ENCODE data around the gene JMJD1C. TPM values are rescaled to one million over a fixed set of nuclear protein-coding genes. Genes with fewer than 3 reads are reported as not detected.

The JMJD1C gene
- total and polyA plus RNA-seq, 2 donors, result 27.8 to 273 TPM

DNA sequence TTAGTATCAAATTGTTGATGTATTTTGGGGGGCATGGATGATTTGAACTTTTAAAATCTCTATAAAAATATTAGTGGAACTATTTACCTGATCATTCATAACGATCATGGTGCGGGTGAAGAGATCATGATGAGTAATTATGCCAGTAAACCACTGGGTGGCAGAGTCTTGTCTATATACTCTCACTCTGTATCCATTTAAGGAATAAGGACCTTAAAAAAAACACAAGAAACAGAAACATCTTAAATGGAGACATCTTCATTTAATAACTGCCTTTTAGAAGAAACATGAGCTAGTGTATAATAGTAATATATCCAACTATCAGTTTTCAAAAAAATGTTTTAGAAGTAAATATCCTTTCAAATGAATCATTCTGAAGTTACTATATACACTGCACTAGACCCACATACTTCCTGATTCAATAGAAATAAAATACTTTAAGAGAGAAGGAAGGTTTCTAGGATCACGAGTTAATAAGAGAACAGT lies 248.6 kb downstream of the JMJD1C start:
- Histone ChIP-seq H3K36me3 (ENCODE audit: insufficient read depth) (peaks cover 4% of the 10 kb centered on the region), H3K4me3 (ENCODE audit: low read depth, low read length) (no peak overlapping the region), H3K27ac (ENCODE audit: low read depth) (no peak overlapping the region), H3K4me1 (ENCODE audit: insufficient read depth) (no peaks in the 10 kb centered on the region)
- no peak for DNase-seq (ENCODE audit: extremely low spot score)
- 16% methylated on average over 3 of the region's 3 CpGs for WGBS

- no peak for DNase-seq (ENCODE audit: extremely low spot score)
- peaks cover 4% of the 10 kb centered on the region for H3K36me3 ChIP-seq (ENCODE audit: insufficient read depth)
- no peak overlapping the region for H3K27ac ChIP-seq (ENCODE audit: low read depth)
- no peaks in the 10 kb centered on the region for H3K4me1 ChIP-seq (ENCODE audit: insufficient read depth)
- WGBS, result 58% methylated on average over 2 of the region's 2 CpGs
- no peak overlapping the region for H3K4me3 ChIP-seq (ENCODE audit: low read depth, low read length)
Measured at GRCh38 chr10:63214571-63214970, 251.2 kb downstream of the JMJD1C start.

DNA sequence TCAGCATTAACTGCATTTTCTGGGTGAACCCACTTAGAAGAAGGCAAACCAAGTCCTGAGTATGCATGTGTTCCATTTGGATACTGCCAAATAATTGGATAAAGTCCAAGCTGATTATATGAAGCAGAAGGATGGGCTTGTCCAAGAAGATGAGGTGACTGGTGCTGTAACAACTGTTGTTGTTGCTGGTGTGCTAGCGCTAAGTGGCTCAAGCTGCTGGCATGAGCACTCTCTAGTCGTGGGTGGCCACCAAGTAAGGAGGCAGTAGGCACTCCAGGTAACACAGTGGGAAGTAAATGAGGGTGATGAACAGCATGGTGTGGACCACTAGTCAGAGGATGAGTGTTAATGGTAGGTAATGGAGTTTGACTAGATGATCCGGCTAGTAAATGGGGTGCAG lies 252.3 kb downstream of the JMJD1C start:
- Histone ChIP-seq H3K4me1 (ENCODE audit: insufficient read depth) (no peaks in the 10 kb centered on the region), H3K27ac (ENCODE audit: low read depth) (no peak overlapping the region), H3K36me3 (ENCODE audit: insufficient read depth) (peaks cover 4% of the 10 kb centered on the region), H3K4me3 (ENCODE audit: low read depth, low read length) (no peak overlapping the region)
- no peak for DNase-seq (ENCODE audit: extremely low spot score)
- 88% methylated on average over 3 of the region's 3 CpGs for WGBS

DNA sequence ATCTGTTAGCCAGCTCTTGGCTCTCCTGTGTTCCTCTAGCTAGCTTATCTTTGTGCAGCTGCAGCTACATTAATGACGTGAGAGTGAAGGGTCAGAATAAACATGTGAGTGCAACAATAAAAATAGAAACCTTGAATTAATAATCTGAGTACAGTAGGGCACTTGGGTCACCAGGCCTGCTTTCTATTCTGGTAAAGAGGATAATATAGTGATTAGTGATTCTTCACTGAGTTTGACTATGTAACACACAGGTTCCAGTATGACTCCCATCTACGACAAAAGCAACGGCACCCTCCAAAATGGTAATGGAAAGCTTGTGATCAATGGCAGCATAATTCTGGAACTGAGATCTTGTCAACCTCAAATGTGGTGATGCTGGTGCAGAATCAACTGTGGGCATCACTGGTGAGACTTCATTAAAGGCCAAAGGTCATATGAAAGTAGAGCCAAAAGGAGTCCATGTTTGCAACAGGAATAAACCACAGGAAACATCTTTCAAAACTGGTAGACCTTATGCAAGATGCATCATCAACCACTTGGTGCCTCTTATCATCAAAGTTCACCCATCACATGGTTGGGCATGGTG lies 255.1 kb downstream of the JMJD1C start:
- H3K4me3 ChIP-seq (ENCODE audit: low read depth, low read length), result no peak overlapping the region
- no peaks in the 10 kb centered on the region for H3K4me1 ChIP-seq (ENCODE audit: insufficient read depth)
- H3K27ac ChIP-seq (ENCODE audit: low read depth), result no peak overlapping the region
- DNase-seq (ENCODE audit: extremely low spot score), result no peak
- 60% methylated on average over 3 of the region's 3 CpGs for WGBS
- peaks cover 8% of the 10 kb centered on the region for H3K36me3 ChIP-seq (ENCODE audit: insufficient read depth)

DNA sequence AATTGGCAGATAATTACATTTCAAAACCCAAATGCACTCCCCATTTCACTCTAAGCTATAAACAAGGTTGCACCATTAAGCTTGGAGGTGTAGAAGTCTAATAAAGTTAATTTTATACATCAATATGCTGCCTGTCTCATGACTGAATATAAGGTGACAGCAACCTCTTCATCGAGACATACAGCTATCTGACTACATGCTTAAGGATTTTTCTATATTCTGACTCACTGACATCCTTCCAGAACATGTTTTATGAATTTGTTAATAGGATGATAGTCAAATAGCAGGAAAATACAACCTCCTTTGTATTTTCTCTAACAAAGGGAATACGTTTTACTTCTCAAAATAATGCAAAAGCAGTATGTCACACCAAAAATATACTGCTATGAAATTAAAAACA lies 256.1 kb downstream of the JMJD1C start:
- Histone ChIP-seq H3K4me1 (ENCODE audit: insufficient read depth) (no peaks in the 10 kb centered on the region), H3K36me3 (ENCODE audit: insufficient read depth) (peaks cover 8% of the 10 kb centered on the region), H3K27ac (ENCODE audit: low read depth) (no peak overlapping the region), H3K4me3 (ENCODE audit: low read depth, low read length) (no peak overlapping the region)
- WGBS, result 93% methylated on average over 2 of the region's 2 CpGs
- DNase-seq (ENCODE audit: extremely low spot score), result no peak

DNA sequence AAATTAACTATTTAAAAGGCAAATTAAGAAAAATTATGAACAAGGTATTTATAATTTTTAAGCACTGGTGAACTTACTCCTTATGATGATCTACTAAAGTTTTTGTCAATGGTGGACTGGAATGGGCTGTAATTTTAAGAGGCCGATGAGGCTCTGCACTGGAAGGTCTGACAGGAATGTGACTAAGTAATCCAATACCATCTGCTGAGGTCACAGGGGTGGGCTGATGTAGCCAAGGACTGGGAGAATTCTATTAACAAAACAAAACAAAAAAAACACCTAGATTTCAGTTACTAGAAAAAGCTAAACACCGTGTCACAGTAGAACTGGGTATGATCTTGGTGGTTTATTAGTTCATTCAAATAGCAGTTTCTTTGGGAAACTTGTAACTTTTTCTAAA lies 256.8 kb downstream of the JMJD1C start:
- Histone ChIP-seq H3K36me3 (ENCODE audit: insufficient read depth) (peaks cover 4% of the 10 kb centered on the region), H3K27ac (ENCODE audit: low read depth) (no peak overlapping the region), H3K4me3 (ENCODE audit: low read depth, low read length) (no peak overlapping the region), H3K4me1 (ENCODE audit: insufficient read depth) (no peaks in the 10 kb centered on the region)
- no peak for DNase-seq (ENCODE audit: extremely low spot score)
- WGBS, result 61% methylated on average over 2 of the region's 2 CpGs

- DNase-seq (ENCODE audit: extremely low spot score), result peak; percentile 58
- H3K36me3 ChIP-seq (ENCODE audit: insufficient read depth), result peaks cover 4% of the 10 kb centered on the region
- H3K27ac ChIP-seq (ENCODE audit: low read depth), result no peak overlapping the region
- 24% methylated on average over 7 of the region's 7 CpGs for WGBS
- no peaks in the 10 kb centered on the region for H3K4me1 ChIP-seq (ENCODE audit: insufficient read depth)
- no peak overlapping the region for H3K4me3 ChIP-seq (ENCODE audit: low read depth, low read length)
Measured at GRCh38 chr10:63206997-63207811, 258.6 kb downstream of the JMJD1C start.

- Histone ChIP-seq H3K4me3 (ENCODE audit: low read depth, low read length) (no peak overlapping the region), H3K36me3 (ENCODE audit: insufficient read depth) (peaks cover 4% of the 10 kb centered on the region), H3K4me1 (ENCODE audit: insufficient read depth) (no peaks in the 10 kb centered on the region), H3K27ac (ENCODE audit: low read depth) (no peak overlapping the region)
- DNase-seq (ENCODE audit: extremely low spot score), result no peak
Measured at GRCh38 chr10:63206576-63206975, 259.2 kb downstream of the JMJD1C start.

GRCh38 chr10:63205421-63205820 lies 260.4 kb downstream of the JMJD1C start:
- DNase-seq (ENCODE audit: extremely low spot score), result no peak
- H3K36me3 ChIP-seq (ENCODE audit: insufficient read depth), result peaks cover 4% of the 10 kb centered on the region
- no peaks in the 10 kb centered on the region for H3K4me1 ChIP-seq (ENCODE audit: insufficient read depth)
- no peak overlapping the region for H3K4me3 ChIP-seq (ENCODE audit: low read depth, low read length)
- no peak overlapping the region for H3K27ac ChIP-seq (ENCODE audit: low read depth)
- WGBS, result 86% methylated on average over 4 of the region's 4 CpGs

- WGBS, result 87% methylated on average over 4 of the region's 4 CpGs
- Histone ChIP-seq H3K27ac (ENCODE audit: low read depth) (no peak overlapping the region), H3K4me3 (ENCODE audit: low read depth, low read length) (no peak overlapping the region), H3K36me3 (ENCODE audit: insufficient read depth) (peaks cover 4% of the 10 kb centered on the region), H3K4me1 (ENCODE audit: insufficient read depth) (no peaks in the 10 kb centered on the region)
- no peak for DNase-seq (ENCODE audit: extremely low spot score)
Measured at GRCh38 chr10:63204667-63205391, 260.9 kb downstream of the JMJD1C start.

DNA sequence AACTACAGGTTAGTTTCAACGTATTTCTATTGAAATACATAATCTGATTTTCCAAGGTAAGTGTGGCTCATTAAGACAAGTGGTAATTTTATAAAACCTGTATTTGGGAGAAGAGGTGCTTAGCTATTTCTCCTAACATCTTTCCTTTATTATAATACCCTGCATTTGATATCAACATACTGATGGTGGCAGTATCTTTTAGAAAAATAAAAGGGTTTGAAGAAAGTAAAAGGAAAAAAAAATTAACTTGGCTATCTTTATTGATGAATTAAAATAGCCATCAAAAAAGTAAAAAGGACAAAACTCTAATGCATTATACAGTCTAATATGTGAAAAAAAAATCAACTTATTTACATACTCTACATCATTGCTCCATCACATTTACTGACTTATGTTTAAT lies 264.7 kb downstream of the JMJD1C start:
- H3K27ac ChIP-seq (ENCODE audit: low read depth), result no peak overlapping the region
- H3K4me3 ChIP-seq (ENCODE audit: low read depth, low read length), result no peak overlapping the region
- no peak for DNase-seq (ENCODE audit: extremely low spot score)
- H3K36me3 ChIP-seq (ENCODE audit: insufficient read depth), result no peaks in the 10 kb centered on the region
- H3K4me1 ChIP-seq (ENCODE audit: insufficient read depth), result no peaks in the 10 kb centered on the region
- 0% methylated on average over 1 of the region's 1 CpG for WGBS

GRCh38 chr10:63200431-63200830 lies 265.3 kb downstream of the JMJD1C start:
- 56% methylated on average over 6 of the region's 6 CpGs for WGBS
- H3K4me1 ChIP-seq (ENCODE audit: insufficient read depth), result no peaks in the 10 kb centered on the region
- no peak for DNase-seq (ENCODE audit: extremely low spot score)
- no peak overlapping the region for H3K4me3 ChIP-seq (ENCODE audit: low read depth, low read length)
- H3K36me3 ChIP-seq (ENCODE audit: insufficient read depth), result no peaks in the 10 kb centered on the region
- H3K27ac ChIP-seq (ENCODE audit: low read depth), result no peak overlapping the region

DNA sequence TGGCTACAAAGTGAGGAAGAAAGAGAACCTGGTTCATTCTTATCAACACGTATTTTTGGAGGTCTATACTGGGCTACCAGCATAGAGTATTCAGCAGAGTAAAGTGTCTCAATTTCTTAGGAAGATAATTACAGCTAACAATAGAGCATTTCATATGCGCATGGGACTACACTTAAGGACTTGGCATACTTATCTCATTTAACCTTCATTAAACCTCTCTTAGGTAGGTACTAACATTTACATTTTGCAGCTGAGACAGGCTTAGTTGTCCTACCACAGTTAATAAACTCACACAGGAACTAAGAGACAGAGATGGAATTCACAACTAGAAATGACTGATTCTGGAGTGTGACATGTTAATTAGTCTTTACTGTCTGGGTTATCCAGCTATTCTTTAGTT lies 266.1 kb downstream of the JMJD1C start:
- 96% methylated on average over 2 of the region's 2 CpGs for WGBS
- no peak for DNase-seq (ENCODE audit: extremely low spot score)
- Histone ChIP-seq H3K4me1 (ENCODE audit: insufficient read depth) (no peaks in the 10 kb centered on the region), H3K36me3 (ENCODE audit: insufficient read depth) (no peaks in the 10 kb centered on the region), H3K4me3 (ENCODE audit: low read depth, low read length) (no peak overlapping the region), H3K27ac (ENCODE audit: low read depth) (no peak overlapping the region)
